Stimulated activated CD4-positive, alpha-beta T cell treated with anti-CD3 and anti-CD28 coated beads, Interleukin-4, amount 100 ng/mL, for 48 hours (primary cell): ENCODE data around the gene KRT15.

ENCODE experiments used
- DNase-seq, 2 donors: peaks; one replicate each; pipeline ENCODE4 v3.0.0-alpha.2; 2020; ENCODE audit warnings: low read depth in 2 of 2

KRT15 gene

DNA sequence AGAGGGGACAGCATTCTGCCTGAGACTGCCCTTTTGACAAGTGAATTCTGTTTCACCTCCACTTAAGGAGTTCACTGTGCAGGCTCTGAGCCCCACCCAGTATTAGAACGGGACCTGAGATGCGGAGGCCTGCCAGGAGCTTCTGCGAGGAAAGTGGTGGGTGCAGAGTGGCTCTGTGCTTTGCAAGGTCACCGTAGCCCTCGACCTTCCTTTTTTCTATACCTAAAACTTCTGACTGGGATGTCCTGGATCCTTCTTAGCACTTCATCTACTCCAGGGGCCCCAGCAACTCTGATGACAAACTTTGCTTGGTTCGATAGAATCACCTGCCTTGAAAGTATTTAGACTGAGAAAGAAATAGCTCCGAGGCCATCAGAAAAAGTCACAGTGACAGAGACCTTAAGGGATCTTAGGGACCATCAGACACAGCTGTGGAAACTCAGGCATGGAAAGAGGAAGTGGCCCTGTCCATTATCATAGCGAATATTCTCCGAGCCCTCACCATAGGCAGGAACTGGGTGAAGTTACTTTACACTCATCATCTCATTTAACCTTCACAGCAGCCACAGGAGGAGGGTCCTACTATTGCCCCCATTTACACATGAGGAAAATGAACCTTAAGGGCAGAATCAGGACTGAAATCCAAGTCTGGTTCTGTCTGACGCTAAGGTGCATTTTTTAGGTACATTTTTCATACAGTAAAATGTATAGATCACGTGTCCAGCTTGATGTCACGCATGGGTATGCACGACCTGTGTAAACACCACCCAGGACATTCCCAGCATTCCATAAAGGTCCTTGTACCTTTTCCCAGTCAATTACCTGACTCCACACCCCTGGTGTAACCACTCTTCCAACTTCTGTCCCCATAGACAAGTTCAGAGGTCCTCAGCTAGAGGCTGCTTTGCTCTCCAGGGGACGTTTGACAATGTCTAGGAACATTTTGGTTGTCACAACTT lies 12.6 kb downstream of the KRT15 start:
- no peak for DNase-seq

GRCh38 chr17:41505007-41505808 lies 13.5 kb downstream of the KRT15 start, which contains the start of gene KRT13:
TSS of gene KRT13 (minus strand) at chr17:41505612. CDS start at chr17:41505550, 62 bp downstream.
- no peak for DNase-seq

GRCh38 chr17:41504246-41504977 lies 14.3 kb downstream of the KRT15 start:
- no peak for DNase-seq

DNA sequence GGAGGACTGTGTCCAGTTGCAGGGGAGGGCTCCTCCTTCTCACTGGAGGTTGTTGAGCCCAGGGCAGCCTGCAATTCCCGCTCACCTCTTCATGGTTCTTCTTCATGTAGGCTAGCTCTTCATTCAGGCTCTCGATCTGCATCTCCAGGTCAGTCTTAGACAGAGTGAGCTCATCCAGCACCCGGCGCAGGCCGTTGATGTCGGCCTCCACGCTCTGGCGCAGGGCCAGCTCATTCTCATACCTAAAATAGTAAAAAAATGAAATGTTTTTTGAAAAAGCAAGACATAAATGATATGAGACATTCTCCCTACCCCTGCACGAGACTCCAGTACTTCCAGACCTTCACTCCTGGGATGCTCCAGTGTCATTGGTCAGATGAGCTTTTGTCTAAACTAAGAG lies 15.5 kb downstream of the KRT15 start:
- DNase-seq = no peak

GRCh38 chr17:41500131-41500911 lies 18.4 kb downstream of the KRT15 start:
- no peak for DNase-seq

GRCh38 chr17:41499714-41500113 lies 19.0 kb downstream of the KRT15 start:
- no peak for DNase-seq

DNA sequence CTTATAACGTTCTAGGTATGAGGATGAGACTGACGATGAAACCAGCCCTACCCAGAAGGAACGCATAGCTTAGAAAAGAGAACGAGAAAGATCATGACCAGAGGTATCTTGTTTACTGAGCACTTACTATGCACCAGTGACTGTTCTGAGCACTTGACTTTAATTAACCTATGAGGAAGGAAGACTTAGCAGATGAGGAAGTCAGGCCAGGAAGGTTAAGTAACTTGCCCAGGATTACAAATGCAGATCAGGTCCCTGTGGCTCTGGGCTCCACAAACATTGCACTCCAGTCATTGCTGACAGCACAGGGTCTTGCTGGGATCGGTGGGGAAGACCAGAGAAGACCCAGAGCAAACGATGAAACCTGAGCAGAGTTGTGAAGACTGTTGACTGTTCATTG lies 20.4 kb downstream of the KRT15 start:
- no peak for DNase-seq

DNA sequence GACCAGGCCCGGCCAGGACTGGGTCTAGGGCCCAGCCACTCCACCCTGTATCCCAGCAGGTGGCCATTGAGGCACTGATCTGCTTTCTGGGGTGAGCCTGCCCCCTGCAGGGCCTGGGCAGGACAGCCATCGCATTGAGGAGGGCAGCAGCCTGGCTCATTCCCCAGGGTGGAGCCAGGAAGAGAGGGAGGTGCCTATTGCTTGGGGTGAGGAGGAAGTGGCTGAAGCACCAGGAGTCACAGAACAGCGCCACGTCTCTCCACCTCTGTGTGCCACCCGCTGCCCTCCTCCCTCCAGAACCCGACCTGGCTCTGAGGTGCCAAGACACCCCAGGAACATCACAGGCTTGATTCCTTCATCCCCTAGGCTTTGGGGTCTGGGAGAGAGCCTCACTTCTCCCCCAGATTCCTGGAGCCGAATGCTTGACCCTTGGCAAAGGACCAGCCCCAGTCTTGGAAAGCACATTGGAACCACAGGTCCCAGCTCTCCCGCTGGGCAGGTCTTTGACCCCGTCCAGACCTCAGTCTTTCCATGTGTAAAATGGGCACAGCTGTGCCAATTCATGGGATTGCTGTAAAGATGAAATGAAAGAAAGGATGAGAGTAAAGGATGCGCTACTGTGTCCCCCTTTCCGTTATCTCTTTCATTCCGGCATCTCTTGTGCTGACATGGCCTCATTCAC lies 21.7 kb downstream of the KRT15 start:
- DNase-seq = peak; percentile 65 to 72

DNA sequence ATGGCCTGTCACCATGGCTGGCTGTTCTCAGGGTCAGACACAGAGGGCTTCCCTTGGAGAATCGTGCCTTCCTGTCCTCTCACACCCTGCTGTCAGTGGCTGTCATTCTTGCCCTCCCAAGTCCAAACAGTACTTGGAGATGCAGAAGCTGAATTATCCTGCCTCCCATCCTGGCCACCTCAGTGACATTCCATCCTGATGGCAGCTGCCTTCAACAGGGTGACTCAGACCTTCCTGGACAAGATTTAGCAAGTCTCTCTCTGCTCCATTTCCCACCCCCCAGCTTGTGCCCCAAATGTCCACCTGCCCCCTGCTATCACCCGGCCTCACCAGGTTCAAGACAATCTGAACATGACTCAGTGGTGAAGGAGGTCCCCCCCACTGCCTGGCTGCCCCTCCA lies 24.2 kb downstream of the KRT15 start:
- DNase-seq = no peak

DNA sequence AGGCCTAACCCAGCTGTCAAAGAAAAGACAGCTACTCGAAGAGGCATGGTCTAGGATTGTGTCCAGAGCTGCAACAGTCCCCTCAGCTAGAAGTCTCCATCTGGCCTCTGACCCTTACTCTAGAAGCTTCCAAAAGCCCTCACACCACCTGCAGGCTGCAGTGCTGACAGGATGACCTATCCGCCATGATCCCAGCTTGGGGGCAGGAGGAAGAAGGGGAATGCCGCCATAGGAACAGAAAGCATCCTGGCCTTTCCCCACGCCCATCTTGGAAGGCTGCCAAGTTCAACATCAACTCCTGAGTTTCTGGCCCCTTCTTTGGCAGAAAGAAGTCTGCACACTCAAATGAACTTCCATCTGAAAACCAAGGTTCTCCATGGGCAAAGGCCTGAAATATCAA lies 25.9 kb downstream of the KRT15 start:
- no peak for DNase-seq

DNA sequence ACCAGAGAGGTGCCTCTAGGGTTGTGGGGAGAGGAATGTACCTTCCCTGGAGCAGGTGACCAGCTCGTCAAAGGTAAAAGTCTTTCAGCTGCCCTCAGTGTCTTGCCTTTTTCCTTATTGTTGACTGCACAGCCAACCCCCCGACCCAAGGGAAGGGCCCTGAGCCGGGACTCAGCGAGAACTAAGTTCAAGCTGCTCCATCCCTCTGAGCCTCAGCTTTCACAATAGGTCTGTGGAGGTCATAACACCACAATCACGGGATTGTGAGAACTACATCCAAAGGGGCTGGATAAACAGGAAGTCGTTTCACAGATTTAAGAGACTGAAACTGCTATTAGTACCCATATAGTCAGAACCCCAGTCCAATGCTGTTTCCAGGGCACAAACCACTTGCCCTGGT lies 26.3 kb downstream of the KRT15 start:
- DNase-seq = no peak

DNA sequence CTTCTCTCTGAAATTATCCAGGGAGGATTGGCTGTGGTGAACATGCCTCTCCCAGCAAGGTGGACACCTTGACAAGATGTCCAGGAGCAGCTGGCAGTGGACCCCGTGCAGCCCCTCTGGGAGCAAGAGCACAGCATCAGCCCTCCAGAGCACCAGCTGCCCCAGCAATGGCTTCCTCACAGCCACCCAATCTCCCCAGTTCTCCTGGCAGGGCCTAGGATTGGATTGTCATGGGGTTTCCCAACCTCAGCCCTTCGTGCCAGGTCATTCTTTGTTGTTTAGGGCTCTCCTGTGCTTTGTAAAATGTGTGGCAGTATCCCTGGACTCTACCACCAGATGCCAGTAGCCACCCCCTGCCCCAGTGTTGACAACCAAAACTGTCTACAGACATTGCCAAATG lies 27.2 kb downstream of the KRT15 start:
- no peak for DNase-seq

DNA sequence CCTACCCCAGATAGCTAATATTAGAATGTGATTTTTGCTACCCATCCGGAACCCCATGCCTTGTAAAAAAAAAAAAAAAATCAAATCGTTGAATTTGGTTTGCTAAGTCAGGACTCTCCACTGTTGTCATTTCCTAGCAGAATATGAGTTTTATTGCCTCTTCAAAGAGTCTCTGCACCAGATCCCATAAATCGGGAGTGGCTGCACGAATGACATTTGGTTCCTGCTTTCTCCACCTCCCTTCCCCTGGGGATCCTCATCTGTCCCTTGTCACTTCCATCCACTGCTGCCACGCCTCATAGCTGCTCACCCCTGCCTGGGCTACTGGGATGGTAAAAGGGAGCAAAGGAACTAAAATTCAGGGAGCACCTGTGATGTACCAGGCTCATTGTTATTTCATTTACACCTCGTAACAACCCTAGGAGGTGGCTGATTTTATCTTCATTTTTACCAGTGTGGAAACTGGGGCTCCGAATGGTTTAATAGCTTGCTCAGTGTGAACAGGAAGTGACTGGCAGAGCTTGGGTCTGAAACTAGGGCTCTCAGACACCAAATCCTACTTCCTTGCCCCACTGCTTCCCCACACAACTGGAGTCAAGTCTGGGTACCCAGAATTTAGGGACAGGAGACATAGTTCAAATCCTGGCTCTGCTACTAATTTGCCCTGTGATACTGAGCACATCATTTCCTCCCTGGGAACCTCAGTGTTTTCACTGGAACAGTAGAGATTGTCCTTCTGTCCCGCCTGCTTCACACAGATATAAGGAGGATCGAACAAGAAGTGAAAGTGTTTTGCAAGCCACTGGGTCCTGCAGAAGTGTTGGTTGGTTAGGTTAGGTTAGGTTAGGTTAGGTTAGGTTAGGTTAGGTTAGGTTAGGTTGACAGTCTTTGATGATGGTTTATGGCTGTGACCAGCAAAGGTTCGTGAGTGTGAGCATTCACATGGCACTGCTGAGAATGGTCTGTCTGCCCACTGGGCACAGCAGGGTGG lies 28.4 kb downstream of the KRT15 start:
- DNase-seq = no peak

- no peak for DNase-seq
Observed at GRCh38 chr17:41489531-41489930, 29.2 kb downstream of the KRT15 start, which contains the start of gene KRT36. TSS of gene KRT36 (minus strand) at chr17:41489910. CDS start at chr17:41489864, 46 bp downstream.

- peak; percentile 43 to 49 for DNase-seq
Observed at GRCh38 chr17:41486809-41487530, 31.7 kb downstream of the KRT15 start.

DNA sequence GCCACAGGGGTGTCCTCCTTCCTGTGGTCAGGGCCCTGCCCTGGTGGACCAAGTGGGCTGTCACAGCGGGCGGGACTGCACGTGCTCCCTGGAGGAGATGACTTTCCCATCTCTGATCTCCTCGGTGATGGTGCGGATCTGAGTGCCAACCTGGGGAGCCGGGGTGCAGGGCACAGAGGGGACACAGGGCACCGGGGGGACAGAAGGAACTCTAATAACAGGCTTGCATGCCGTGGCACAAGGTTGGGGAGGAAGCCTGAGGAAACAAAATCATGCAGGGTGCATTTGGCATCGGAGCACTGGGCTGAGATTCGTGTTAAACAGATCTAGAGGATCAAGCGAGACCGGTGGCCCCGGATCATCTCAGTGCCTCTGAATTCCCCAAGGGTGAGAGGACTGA lies 32.4 kb downstream of the KRT15 start:
- DNase-seq = no peak

GRCh38 chr17:41484920-41485904 lies 33.5 kb downstream of the KRT15 start:
- no peak for DNase-seq
